Measurements from ENCODE around the gene ZNF865. TPM values are rescaled to one million over a fixed set of nuclear protein-coding genes. Genes with fewer than 3 reads are reported as not detected.

ZNF865 gene
- total RNA-seq (1 to 10 TPM; 6.6 to 9.0 (median 7.8) TPM), polyA plus RNA-seq (1 to 10 TPM; 5.7 to 9.7 TPM)

- no peaks in the 10 kb centered on the region for H3K9me3 ChIP-seq
- no peaks in the 10 kb centered on the region for H3K27me3 ChIP-seq
- 0 to 1% methylated on average over 21 to 43 of the region's 44 CpGs for WGBS, 2 donors
- peaks cover 0 to 20% (median 0%) of the 10 kb centered on the region in 3 donors for H3K4me1 ChIP-seq
- H3K36me3 ChIP-seq = no peaks in the 10 kb centered on the region
- intact Hi-C loops (cut with DNase I) = loop anchor here in 1 of 3 donors (5.0 kb wide), 1 partner anchor 89 kb away; no protein-coding TSS in a partner anchor
- TF ChIP-seq CTCF (IDR thresholded peaks at IDR 0.05) = peak; percentile 18 to 39 (median 38)
- peak within 1 kb of the TSS; percentile 69 to 90 (median 85) for H3K27ac ChIP-seq
- ATAC-seq = peak; percentile 43 to 62 (median 60)
- peak within 1 kb of the TSS; percentile 71 to 89 (median 79) for H3K4me3 ChIP-seq
- FAIRE-seq = no peak
- DNase-seq = peak; percentile 66 to 80 (median 72)
Measured at GRCh38 chr19:55605637-55606470, at the start of gene ZNF865. Gene ZNF865 (plus strand): TSS chr19:55605647. CDS start chr19:55613619, 7,972 bp downstream.

- intact Hi-C loops (cut with DNase I) = no loop called here
- Histone ChIP-seq H3K27ac (no peak overlapping the region), H3K9me3 (no peaks in the 10 kb centered on the region), H3K36me3 (no peaks in the 10 kb centered on the region), H3K4me1 (no peaks in the 10 kb centered on the region), H3K27me3 (no peaks in the 10 kb centered on the region), H3K4me3 (no peak overlapping the region)
- 62 to 76% methylated on average over 9 of the region's 9 CpGs for WGBS, 2 donors
- no peak for DNase-seq
- no peak for ATAC-seq
- TF ChIP-seq CTCF (IDR thresholded peaks at IDR 0.05) = no peak
- no peak for FAIRE-seq
Measured at GRCh38 chr19:55559684-55560083, 45.8 kb upstream of the ZNF865 start.

- H3K27me3 ChIP-seq = no peaks in the 10 kb centered on the region
- DNase-seq (peak in 3 of 6 donors; percentile 47 to 55 (median 49)), FAIRE-seq (no peak)
Measured at GRCh38 chr19:55563261-55563690, 42.2 kb upstream of the ZNF865 start.

GRCh38 chr19:55566823-55567222, 38.6 kb upstream of the ZNF865 start:
- H3K36me3 ChIP-seq = no peaks in the 10 kb centered on the region
- TF ChIP-seq CTCF (IDR thresholded peaks at IDR 0.05) = no peak
- 42 to 46% methylated on average over 9 of the region's 9 CpGs for WGBS, 2 donors

More at GRCh38 chr19:55563261-55563690, 42.2 kb upstream of the ZNF865 start:
- Histone ChIP-seq H3K36me3 (no peaks in the 10 kb centered on the region), H3K9me3 (no peaks in the 10 kb centered on the region), H3K4me1 (no peaks in the 10 kb centered on the region), H3K4me3 (no peak overlapping the region), H3K27ac (peak overlapping the region in 1 of 4 donors; percentile 48)
- ATAC-seq = peak; percentile 69 to 93 (median 87)
- no peak for TF ChIP-seq CTCF (IDR thresholded peaks at IDR 0.05)
- 58 to 60% methylated on average over 12 of the region's 12 CpGs for WGBS, 2 donors
- intact Hi-C loops (cut with DNase I) = no loop called here

More at GRCh38 chr19:55566823-55567222, 38.6 kb upstream of the ZNF865 start:
- FAIRE-seq (no peak), ATAC-seq (no peak), DNase-seq (no peak)
- Histone ChIP-seq H3K27ac (no peak overlapping the region), H3K27me3 (no peaks in the 10 kb centered on the region), H3K4me3 (no peak overlapping the region), H3K9me3 (no peaks in the 10 kb centered on the region), H3K4me1 (no peaks in the 10 kb centered on the region)
- intact Hi-C loops (cut with DNase I) = no loop called here

All from pancreas (tissue), 10 donors.